Tibial artery (tissue), 4 donors: ENCODE results near the gene GLA.
A peak's percentile ranks its signal among the peaks of the same experiment; 100 is the strongest.

Experiments
- DNase-seq, 2 donors: peaks; one replicate each; pipeline ENCODE4 v3.0.0-alpha.2; 2019
- H3K27ac ChIP-seq, 2 donors: fragments of 200-600 bp; sonication (generic) in 1 of 2; 1 replicate in 1 of 2; 2 replicates in 1 of 2; pipeline ENCODE4 v1.5.1; 2018 to 2019; ENCODE audit warnings: mild to moderate bottlenecking in 1 of 2
- H3K27me3 ChIP-seq, 2 donors: fragments of 200-600 bp; sonication (generic) in 1 of 2; one replicate each; pipeline versions ENCODE4 v1.5.1 to v1.6.0; 2016 to 2019
- H3K36me3 ChIP-seq, 3 donors: fragments of 200-600 bp; sonication (generic) in 2 of 3; one replicate each; pipeline ENCODE4 v1.5.1; 2016 to 2019; ENCODE audit warnings: mild to moderate bottlenecking in 2 of 3
- H3K4me1 ChIP-seq, 4 donors: fragments of 200-600 bp; sonication (generic) in 2 of 4; 1 replicate in 3 of 4; 2 replicates in 1 of 4; pipeline ENCODE4 v1.5.1; 2016 to 2019
- H3K4me3 ChIP-seq, 2 donors: fragments of 200-600 bp; sonication (generic) in 1 of 2; 1 replicate in 1 of 2; 2 replicates in 1 of 2; pipeline ENCODE4 v1.5.1; 2018 to 2019; ENCODE audit warnings: mild to moderate bottlenecking in 2 of 2
- H3K9me3 ChIP-seq, 3 donors: fragments of 200-600 bp; sonication (generic) in 1 of 3; one replicate each; pipeline ENCODE4 v1.5.1; 2016 to 2019
- intact Hi-C: fragments of 100-400 bp; cut with DNase I; formaldehyde crosslinking; loops from one replicate; pipeline ENCODE4 v1.15.0; 2023; ENCODE audit warnings: low total_unique reads
- TF ChIP-seq, protein P1 (sequence below), 2 experiments: fragments of 200-600 bp in 1 of 2; fragments of 450-650 bp in 1 of 2; IDR thresholded peaks; one replicate each; pipeline ENCODE4 v1.5.1; 2017 to 2019; ENCODE audit warnings: antibody characterized with exemption in 2 of 2, mild to moderate bottlenecking in 1 of 2, moderate library complexity in 1 of 2

GLA gene

DNA sequence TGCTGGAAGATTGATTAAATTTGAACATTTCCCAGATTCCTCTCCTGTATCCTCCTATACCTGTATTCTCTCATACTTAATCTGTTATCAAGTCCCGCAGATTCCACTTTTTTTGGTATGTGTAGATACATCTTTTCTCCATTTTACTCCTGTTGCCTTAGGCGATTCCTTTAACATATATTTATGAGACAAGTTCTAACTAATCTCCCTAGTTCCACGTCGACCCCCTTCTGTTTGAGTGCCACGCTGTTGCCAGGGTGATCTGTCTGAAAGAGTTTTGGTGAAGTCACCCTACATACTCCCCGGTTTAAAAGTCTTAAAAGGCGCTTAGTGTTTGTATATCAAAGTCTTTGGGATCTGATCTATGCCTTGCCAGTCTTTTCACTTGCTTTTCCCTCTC lies 2.7 kb upstream of the GLA start:
- Histone ChIP-seq H3K27ac (no peak overlapping the region), H3K9me3 (no peaks in the 10 kb centered on the region), H3K4me1 (peaks cover 0 to 48% (median under 1%) of the 10 kb centered on the region in 4 donors), H3K36me3 (peaks cover 0 to 5% (median 4%) of the 10 kb centered on the region in 3 donors), H3K27me3 (no peaks in the 10 kb centered on the region), H3K4me3 (peak overlapping the region in 1 of 2 donors; percentile 11)
- no peak for DNase-seq
- TF ChIP-seq, protein P1, sequence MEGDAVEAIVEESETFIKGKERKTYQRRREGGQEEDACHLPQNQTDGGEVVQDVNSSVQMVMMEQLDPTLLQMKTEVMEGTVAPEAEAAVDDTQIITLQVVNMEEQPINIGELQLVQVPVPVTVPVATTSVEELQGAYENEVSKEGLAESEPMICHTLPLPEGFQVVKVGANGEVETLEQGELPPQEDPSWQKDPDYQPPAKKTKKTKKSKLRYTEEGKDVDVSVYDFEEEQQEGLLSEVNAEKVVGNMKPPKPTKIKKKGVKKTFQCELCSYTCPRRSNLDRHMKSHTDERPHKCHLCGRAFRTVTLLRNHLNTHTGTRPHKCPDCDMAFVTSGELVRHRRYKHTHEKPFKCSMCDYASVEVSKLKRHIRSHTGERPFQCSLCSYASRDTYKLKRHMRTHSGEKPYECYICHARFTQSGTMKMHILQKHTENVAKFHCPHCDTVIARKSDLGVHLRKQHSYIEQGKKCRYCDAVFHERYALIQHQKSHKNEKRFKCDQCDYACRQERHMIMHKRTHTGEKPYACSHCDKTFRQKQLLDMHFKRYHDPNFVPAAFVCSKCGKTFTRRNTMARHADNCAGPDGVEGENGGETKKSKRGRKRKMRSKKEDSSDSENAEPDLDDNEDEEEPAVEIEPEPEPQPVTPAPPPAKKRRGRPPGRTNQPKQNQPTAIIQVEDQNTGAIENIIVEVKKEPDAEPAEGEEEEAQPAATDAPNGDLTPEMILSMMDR (IDR thresholded peaks at IDR 0.05), result no peak
- intact Hi-C loops, result no loop called here

- peaks cover 0 to 44% (median 0%) of the 10 kb centered on the region in 4 donors for H3K4me1 ChIP-seq
- H3K27me3 ChIP-seq, result no peaks in the 10 kb centered on the region
- peaks cover 0 to 5% (median 4%) of the 10 kb centered on the region in 3 donors for H3K36me3 ChIP-seq
- intact Hi-C loops, result no loop called here
- no peak for DNase-seq
- TF ChIP-seq, protein P1 (IDR thresholded peaks at IDR 0.05), result no peak
- no peaks in the 10 kb centered on the region for H3K9me3 ChIP-seq
- peak overlapping the region; percentile 62 to 75 for H3K4me3 ChIP-seq
- H3K27ac ChIP-seq, result peak overlapping the region; percentile 90 to 93
Observed at GRCh38 chrX:101409043-101409442, 1.3 kb upstream of the GLA start.

DNA sequence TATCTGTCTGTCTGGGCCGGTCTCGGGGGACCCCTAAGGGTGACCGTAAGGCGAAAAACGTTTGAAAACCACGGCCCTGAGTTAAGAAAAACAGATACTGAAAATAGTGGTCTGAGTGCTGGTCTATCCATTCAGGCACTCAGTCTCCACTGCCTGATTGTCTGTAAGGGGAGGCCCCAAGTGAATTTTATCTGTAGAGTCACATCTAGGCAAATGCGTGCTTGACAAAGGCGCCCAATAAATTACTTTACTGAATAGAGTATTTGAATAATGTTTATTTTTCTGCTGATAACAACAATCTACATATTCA lies 762 bp upstream of the GLA start:
- no peak for DNase-seq
- Histone ChIP-seq H3K4me3 (peak overlapping the region; percentile 62 to 75), H3K4me1 (peaks cover 0 to 44% (median 0%) of the 10 kb centered on the region in 4 donors), H3K27ac (peak overlapping the region; percentile 90 to 93), H3K27me3 (no peaks in the 10 kb centered on the region), H3K9me3 (no peaks in the 10 kb centered on the region), H3K36me3 (peaks cover 0 to 5% (median 4%) of the 10 kb centered on the region in 3 donors)
- TF ChIP-seq, protein P1 (IDR thresholded peaks at IDR 0.05), result no peak
- intact Hi-C loops, result no loop called here

DNA sequence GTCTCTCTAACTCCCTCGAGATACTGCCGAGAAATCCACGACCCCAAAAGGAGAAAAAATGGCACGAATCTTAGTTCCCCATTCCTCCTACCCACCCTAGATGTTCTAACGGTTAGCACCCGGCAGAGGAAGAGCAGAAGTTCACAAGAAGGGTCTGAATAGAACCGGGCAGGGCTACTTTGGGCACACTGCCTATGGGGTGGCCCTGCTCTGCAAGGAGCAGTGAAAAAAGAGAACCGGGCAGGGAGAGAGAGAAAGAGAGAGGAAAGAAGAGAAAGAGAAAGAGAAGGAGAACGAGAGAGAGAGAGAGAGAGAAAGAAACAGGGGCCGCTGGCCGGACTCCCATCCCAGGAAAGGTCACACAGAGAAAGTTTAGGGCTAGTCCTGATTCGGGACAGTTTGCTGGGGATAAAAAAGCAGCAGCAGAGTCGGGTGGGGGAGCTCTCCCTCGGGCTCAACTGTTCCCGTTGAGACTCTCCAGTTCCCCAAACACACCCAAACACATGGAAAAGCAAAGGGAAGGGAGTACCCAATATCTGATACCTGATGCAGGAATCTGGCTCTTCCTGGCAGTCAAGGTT lies 468 bp downstream of the GLA start:
- H3K36me3 ChIP-seq, result peaks cover 0 to 2% (median 1%) of the 10 kb centered on the region in 3 donors
- TF ChIP-seq, protein P1 (IDR thresholded peaks at IDR 0.05), result no peak
- H3K4me3 ChIP-seq, result peak overlapping the region; percentile 62 to 75
- intact Hi-C loops, result no loop called here
- H3K27ac ChIP-seq, result peak overlapping the region; percentile 90 to 93
- DNase-seq, result no peak
- H3K4me1 ChIP-seq, result peaks cover 0 to 38% (median 0%) of the 10 kb centered on the region in 4 donors
- no peaks in the 10 kb centered on the region for H3K9me3 ChIP-seq
- no peaks in the 10 kb centered on the region for H3K27me3 ChIP-seq

DNA sequence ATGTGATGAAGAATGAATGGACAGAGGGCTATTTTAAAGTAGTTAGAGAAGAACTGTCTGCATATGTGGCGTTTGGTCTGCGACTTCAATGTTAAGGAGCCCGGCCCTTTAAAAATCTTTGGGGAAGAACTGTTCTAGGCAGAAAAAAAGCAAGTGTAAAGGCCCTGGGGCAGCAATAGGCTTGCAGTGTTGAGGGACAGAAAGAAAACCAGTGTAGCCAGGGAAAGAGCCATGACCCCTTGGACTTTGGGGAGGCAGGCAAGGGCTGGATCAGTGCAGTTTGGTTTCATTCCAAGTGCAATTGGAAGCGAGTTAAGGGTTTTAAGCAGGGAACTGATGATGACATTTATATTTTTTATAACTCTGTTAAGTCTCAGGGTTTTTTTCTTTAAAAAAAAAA lies 7.9 kb downstream of the GLA start:
- Histone ChIP-seq H3K27me3 (no peaks in the 10 kb centered on the region), H3K4me1 (no peaks in the 10 kb centered on the region), H3K36me3 (peaks cover 0 to 7% (median 7%) of the 10 kb centered on the region in 3 donors), H3K9me3 (no peaks in the 10 kb centered on the region), H3K4me3 (no peak overlapping the region), H3K27ac (no peak overlapping the region)
- TF ChIP-seq, protein P1 (IDR thresholded peaks at IDR 0.05), result no peak
- no peak for DNase-seq
- intact Hi-C loops, result no loop called here

GRCh38 chrX:101398694-101399093 lies 9.0 kb downstream of the GLA start:
- H3K9me3 ChIP-seq, result no peaks in the 10 kb centered on the region
- intact Hi-C loops, result no loop called here
- no peak overlapping the region for H3K4me3 ChIP-seq
- H3K27me3 ChIP-seq, result no peaks in the 10 kb centered on the region
- DNase-seq, result no peak
- no peaks in the 10 kb centered on the region for H3K4me1 ChIP-seq
- TF ChIP-seq, protein P1 (IDR thresholded peaks at IDR 0.05), result no peak
- H3K36me3 ChIP-seq, result peaks cover 0 to 7% (median 7%) of the 10 kb centered on the region in 3 donors
- H3K27ac ChIP-seq, result no peak overlapping the region
